OCI-LY3 (cell line): Measurements from ENCODE around the gene EYA3.

Experiments used
- H2AFZ ChIP-seq: fragments of 200-600, 300-600 bp; shearing (Covaris generic); 2 replicates; pipeline ENCODE4 v1.6.0; 2014; ENCODE audit warnings: antibody characterized with exemption, low read depth, low read length
- H3K27ac ChIP-seq: fragments of 200-600, 300-600 bp; sonication (generic); 2 replicates; pipeline ENCODE4 v1.5.1; 2014; ENCODE audit warnings: mild to moderate bottlenecking, low read length, moderate library complexity, mixed read lengths
- H3K27me3 ChIP-seq: fragments of 200-600, 300-600 bp; sonication (generic); 2 replicates; pipeline ENCODE4 v1.6.1; 2014; ENCODE audit warnings: low read depth, low read length, mixed read lengths
- H3K36me3 ChIP-seq: fragments of 200-600, 300-600 bp; sonication (generic); replicated peaks from 2 replicates; pipeline ENCODE3; 2014; ENCODE audit warnings: low read depth, low read length, mixed read lengths
- H3K4me1 ChIP-seq: fragments of 300-600, 200-600 bp; sonication (generic); 2 replicates; pipeline ENCODE4 v1.6.1; 2014; ENCODE audit warnings: low read length, mixed read lengths
- H3K4me2 ChIP-seq: fragments of 200-600, 300-600 bp; sonication (generic); 2 replicates; pipeline ENCODE4 v1.6.1; 2014; ENCODE audit warnings: low read length, mixed read lengths
- H3K4me3 ChIP-seq: fragments of 300-600, 200-600 bp; sonication (generic); 2 replicates; pipeline ENCODE4 v1.5.1; 2014; ENCODE audit warnings: antibody characterized with exemption, mild to moderate bottlenecking, low read length, moderate library complexity
- H3K79me2 ChIP-seq: fragments of 300-600, 200-600 bp; shearing (Covaris generic); 2 replicates; pipeline ENCODE4 v1.6.1; 2014; ENCODE audit warnings: mild to moderate bottlenecking, low read length, mixed read lengths
- H3K9ac ChIP-seq: fragments of 300-600, 200-600 bp; shearing (Covaris generic); 2 replicates; pipeline ENCODE4 v1.6.0; 2014; ENCODE audit warnings: mild to moderate bottlenecking, low read length, moderate library complexity
- H3K9me3 ChIP-seq: fragments of 200-600, 300-600 bp; shearing (Covaris generic); 2 replicates; pipeline ENCODE4 v1.6.1; 2014; ENCODE audit warnings: low read length, mixed read lengths; ENCODE audit not compliant: insufficient read depth
- H4K20me1 ChIP-seq: fragments of 200-600, 300-600 bp; sonication (generic); 2 replicates; pipeline ENCODE4 v1.6.1; 2016; ENCODE audit warnings: low read length, mixed read lengths; ENCODE audit not compliant: insufficient read depth
- CTCF ChIP-seq: fragments of 200-600, 300-600 bp; sonication (generic); IDR thresholded peaks from 2 replicates; pipeline ENCODE4 v1.5.1; 2014; ENCODE audit warnings: antibody characterized with exemption, low read length, low read depth
- EZH2phosphoT487 ChIP-seq: fragments of 200-600 bp; shearing (Covaris generic); IDR thresholded peaks from 2 replicates; pipeline ENCODE4 v1.6.1; 2018; ENCODE audit warnings: antibody characterized with exemption, mixed run types, low read depth

Gene EYA3

GRCh38 chr1:28086651-28087050 lies 1.8 kb downstream of the EYA3 start:
- TF ChIP-seq CTCF (no peak), EZH2phosphoT487 (no peak)
- Histone ChIP-seq H3K4me2 (peak overlapping the region; percentile 77), H2AFZ (no peak overlapping the region), H3K9me3 (no peaks in the 10 kb centered on the region), H3K4me3 (peak overlapping the region; percentile 97; the same call in 1 of the 2 replicates), H3K4me1 (peaks cover 29% of the 10 kb centered on the region), H3K36me3 (no peaks in the 10 kb centered on the region), H3K79me2 (peaks cover 64% of the 10 kb centered on the region), H4K20me1 (no peaks in the 10 kb centered on the region; the same call in 1 of the 2 replicates), H3K9ac (peak overlapping the region; percentile 88), H3K27me3 (no peaks in the 10 kb centered on the region), H3K27ac (no peak overlapping the region)

DNA sequence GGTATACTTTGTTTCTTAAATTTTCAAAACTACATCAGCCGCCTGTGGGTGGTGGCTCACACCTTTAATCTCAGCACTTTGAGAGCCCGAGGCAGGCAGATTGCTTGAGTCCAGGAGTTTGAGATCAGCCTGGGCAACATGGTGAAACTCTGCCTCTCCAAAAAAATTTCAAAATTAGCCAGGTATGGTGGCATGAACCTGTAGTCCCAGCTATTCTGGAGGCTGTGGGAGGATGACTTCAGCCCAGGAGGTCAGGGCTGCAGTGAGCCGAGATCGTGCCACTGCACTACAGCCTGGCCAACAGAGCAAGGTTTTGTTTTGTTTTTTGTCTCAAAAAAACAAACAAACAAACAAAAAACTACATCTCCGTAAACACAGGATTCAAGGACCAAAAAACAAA lies 3.3 kb downstream of the EYA3 start:
- no peaks in the 10 kb centered on the region for H3K27me3 ChIP-seq
- H3K79me2 ChIP-seq = peaks cover 72% of the 10 kb centered on the region
- TF ChIP-seq CTCF (no peak), EZH2phosphoT487 (no peak)
- no peak overlapping the region for H3K4me2 ChIP-seq
- H3K36me3 ChIP-seq = no peaks in the 10 kb centered on the region
- no peak overlapping the region for H2AFZ ChIP-seq
- no peak overlapping the region for H3K4me3 ChIP-seq
- peaks cover 22% of the 10 kb centered on the region for H3K4me1 ChIP-seq
- H3K9ac ChIP-seq = no peak overlapping the region
- no peaks in the 10 kb centered on the region; the same call in 1 of the 2 replicates for H4K20me1 ChIP-seq
- no peaks in the 10 kb centered on the region for H3K9me3 ChIP-seq
- no peak overlapping the region for H3K27ac ChIP-seq

DNA sequence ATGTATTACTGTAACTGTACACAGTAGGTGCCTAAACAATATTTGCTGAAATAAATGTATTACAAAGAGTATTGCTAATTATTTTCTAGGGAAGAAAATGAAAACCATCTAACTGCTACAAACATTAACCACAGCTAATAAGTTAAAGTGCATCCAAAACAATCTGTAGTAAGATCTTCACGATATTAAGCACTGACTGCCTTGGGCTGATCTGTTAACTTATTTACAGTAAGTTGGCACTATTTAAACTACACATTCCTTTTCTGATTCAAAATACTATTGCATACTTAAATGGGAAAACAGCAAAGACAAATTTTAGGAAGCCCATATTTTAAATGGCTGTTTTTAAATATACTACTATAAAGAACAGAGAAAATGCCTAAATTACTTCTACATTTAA lies 4.5 kb downstream of the EYA3 start:
- no peak overlapping the region for H3K27ac ChIP-seq
- no peak overlapping the region for H2AFZ ChIP-seq
- no peaks in the 10 kb centered on the region; the same call in 1 of the 2 replicates for H4K20me1 ChIP-seq
- peaks cover 77% of the 10 kb centered on the region for H3K79me2 ChIP-seq
- no peaks in the 10 kb centered on the region for H3K36me3 ChIP-seq
- no peak overlapping the region for H3K4me2 ChIP-seq
- no peak overlapping the region for H3K9ac ChIP-seq
- H3K4me3 ChIP-seq = no peak overlapping the region
- no peaks in the 10 kb centered on the region for H3K27me3 ChIP-seq
- peaks cover 22% of the 10 kb centered on the region for H3K4me1 ChIP-seq
- TF ChIP-seq CTCF = no peak
- no peak for TF ChIP-seq EZH2phosphoT487
- H3K9me3 ChIP-seq = no peaks in the 10 kb centered on the region

- Histone ChIP-seq H3K4me3 (no peak overlapping the region), H3K9me3 (no peaks in the 10 kb centered on the region), H4K20me1 (no peaks in the 10 kb centered on the region), H3K4me2 (no peak overlapping the region), H3K9ac (no peak overlapping the region), H3K79me2 (peaks cover 47% of the 10 kb centered on the region), H3K4me1 (peaks cover 23% of the 10 kb centered on the region), H2AFZ (no peak overlapping the region), H3K36me3 (no peaks in the 10 kb centered on the region), H3K27ac (no peak overlapping the region), H3K27me3 (no peaks in the 10 kb centered on the region)
- TF ChIP-seq EZH2phosphoT487 = no peak
Measured at GRCh38 chr1:28078680-28079626, 9.5 kb downstream of the EYA3 start.
